Measurements from ENCODE around the gene TRIM33. TPM values are rescaled to one million over a fixed set of nuclear protein-coding genes. Genes with fewer than 3 reads are reported as not detected.

TRIM33 gene
- total RNA-seq, 1 donor from 2014 or later, result 36.2 TPM

GRCh38 chr1:114517348-114517747, 6.3 kb upstream of the TRIM33 start:
- Mint-ChIP-seq H3K9me3 (ENCODE audit: unreplicated experiment) (no peaks in the 10 kb centered on the region), H3K36me3 (ENCODE audit: low read depth, unreplicated experiment) (no peaks in the 10 kb centered on the region)
- no peak for DNase-seq (ENCODE audit: low spot score)

GRCh38 chr1:114512595-114513280, 1.7 kb upstream of the TRIM33 start:
- peaks cover 7% of the 10 kb centered on the region for H3K27me3 Mint-ChIP-seq (ENCODE audit: unreplicated experiment)
- no peak for DNase-seq (ENCODE audit: low spot score)
- H3K36me3 Mint-ChIP-seq (ENCODE audit: low read depth, unreplicated experiment), result peaks cover 9% of the 10 kb centered on the region
- H3K4me3 Mint-ChIP-seq (ENCODE audit: unreplicated experiment), result peak overlapping the region; percentile 69
- H3K4me1 Mint-ChIP-seq (ENCODE audit: unreplicated experiment), result peaks cover 28% of the 10 kb centered on the region
- TF ChIP-seq CTCF (IDR thresholded peaks at IDR 0.05; ENCODE audit: unreplicated experiment), result no peak
- H3K27ac Mint-ChIP-seq (ENCODE audit: unreplicated experiment), result peak overlapping the region; percentile 66
- H3K9me3 Mint-ChIP-seq (ENCODE audit: unreplicated experiment), result no peaks in the 10 kb centered on the region

More at GRCh38 chr1:114517348-114517747, 6.3 kb upstream of the TRIM33 start:
- TF ChIP-seq CTCF (IDR thresholded peaks at IDR 0.05; ENCODE audit: unreplicated experiment), result no peak
- Mint-ChIP-seq H3K4me3 (ENCODE audit: unreplicated experiment) (no peak overlapping the region), H3K27me3 (ENCODE audit: unreplicated experiment) (no peaks in the 10 kb centered on the region), H3K4me1 (ENCODE audit: unreplicated experiment) (no peaks in the 10 kb centered on the region), H3K27ac (ENCODE audit: unreplicated experiment) (no peak overlapping the region)

- DNase-seq (ENCODE audit: low spot score), result peak; percentile 45
- Mint-ChIP-seq H3K9me3 (ENCODE audit: unreplicated experiment) (no peaks in the 10 kb centered on the region), H3K27me3 (ENCODE audit: unreplicated experiment) (peaks cover 7% of the 10 kb centered on the region), H3K4me1 (ENCODE audit: unreplicated experiment) (peaks cover 37% of the 10 kb centered on the region), H3K36me3 (ENCODE audit: low read depth, unreplicated experiment) (peaks cover 9% of the 10 kb centered on the region), H3K27ac (ENCODE audit: unreplicated experiment) (peak overlapping the region; percentile 82), H3K4me3 (ENCODE audit: unreplicated experiment) (peak overlapping the region; percentile 95)
- TF ChIP-seq CTCF (IDR thresholded peaks at IDR 0.05; ENCODE audit: unreplicated experiment), result no peak
Measured at GRCh38 chr1:114510274-114511031, 550 bp downstream of the TRIM33 start.

DNA sequence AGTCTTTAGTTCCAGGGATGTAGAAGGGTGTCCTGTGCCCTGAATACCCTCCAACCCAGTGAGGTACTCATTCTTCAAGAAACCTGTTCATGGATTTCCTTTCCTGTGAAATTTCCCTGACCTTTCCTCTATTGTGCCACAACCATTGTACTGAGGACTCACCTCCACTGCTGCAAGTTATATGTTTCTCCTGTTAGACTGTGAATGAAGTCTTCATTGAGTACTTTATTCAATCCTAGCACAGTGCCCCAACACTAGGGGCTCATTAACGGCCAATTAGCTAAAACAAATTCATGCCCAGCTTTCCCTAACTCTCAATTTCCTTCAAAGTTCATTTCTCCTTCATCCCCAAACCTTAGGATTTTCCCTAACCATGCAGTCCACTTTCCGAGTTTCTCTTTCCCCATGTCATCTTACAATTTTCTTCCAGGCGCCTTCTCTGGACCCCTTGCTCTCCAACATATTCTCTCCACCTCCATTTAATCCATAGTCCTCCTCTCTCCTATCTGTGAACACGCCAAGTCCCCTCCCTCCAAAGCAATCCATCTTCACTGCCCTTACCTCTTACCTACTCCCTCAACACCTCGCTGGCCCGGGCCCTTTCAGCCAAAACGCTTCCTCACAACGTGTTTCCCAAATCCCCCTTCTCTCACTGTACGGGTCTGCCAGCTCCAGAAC, 1.3 kb downstream of the TRIM33 start:
- peak overlapping the region; percentile 82 for H3K27ac Mint-ChIP-seq (ENCODE audit: unreplicated experiment)
- peak overlapping the region; percentile 95 for H3K4me3 Mint-ChIP-seq (ENCODE audit: unreplicated experiment)
- H3K9me3 Mint-ChIP-seq (ENCODE audit: unreplicated experiment), result no peaks in the 10 kb centered on the region
- H3K27me3 Mint-ChIP-seq (ENCODE audit: unreplicated experiment), result peaks cover 8% of the 10 kb centered on the region
- H3K36me3 Mint-ChIP-seq (ENCODE audit: low read depth, unreplicated experiment), result peaks cover 12% of the 10 kb centered on the region
- peaks cover 37% of the 10 kb centered on the region for H3K4me1 Mint-ChIP-seq (ENCODE audit: unreplicated experiment)
- TF ChIP-seq CTCF (IDR thresholded peaks at IDR 0.05; ENCODE audit: unreplicated experiment), result no peak
- DNase-seq (ENCODE audit: low spot score), result no peak
